IMR-90 (cell line): ENCODE results near the gene OPRM1.

Experiments
- CEBPB ChIP-seq: IDR thresholded peaks from 2 replicates; pipeline ENCODE4 v1.6.1; 2012; ENCODE audit warnings: low read depth, low read length, improper control_type of control experiment
- FOS ChIP-seq: fragments of 150-350 bp; IDR thresholded peaks from 2 replicates; pipeline ENCODE4 v1.6.1; 2016; ENCODE audit warnings: low read depth, low read length
- MAFK ChIP-seq: IDR thresholded peaks from 2 replicates; pipeline ENCODE4 v1.6.1; 2012; ENCODE audit warnings: low read depth, low read length, improper control_type of control experiment
- MXI1 ChIP-seq: IDR thresholded peaks from 2 replicates; pipeline ENCODE4 v1.6.1; 2012; ENCODE audit warnings: low read depth, mild to moderate bottlenecking, low read length, moderate library complexity, borderline replicate concordance
- POLR2A ChIP-seq: IDR thresholded peaks from 2 replicates; pipeline ENCODE4 v1.6.1; 2012; ENCODE audit warnings: mild to moderate bottlenecking, low read depth, low read length
- RFX5 ChIP-seq: IDR thresholded peaks from 2 replicates; pipeline ENCODE4 v1.8.0; 2012; ENCODE audit warnings: low read depth, mild to moderate bottlenecking, low read length, moderate library complexity
- SMC3 ChIP-seq: fragments of 150-350 bp; IDR thresholded peaks from 2 replicates; pipeline ENCODE4 v1.6.1; 2016; ENCODE audit warnings: low read depth, mild to moderate bottlenecking, antibody characterized with exemption, low read length, moderate library complexity
- TF ChIP-seq, protein P1 (sequence below): conservative IDR thresholded peaks from 2 replicates; pipeline ENCODE4 v1.5.1; 2012; ENCODE audit warnings: mild to moderate bottlenecking, low read depth, low read length, improper control_type of control experiment
- TF ChIP-seq, protein P2 (sequence below): fragments of 150-350 bp; IDR thresholded peaks from 2 replicates; pipeline ENCODE4 v1.6.1; 2017; ENCODE audit warnings: mild to moderate bottlenecking, antibody characterized with exemption, low read length, low read depth
- TF ChIP-seq, protein P3 (sequence below): fragments of 150-350 bp; IDR thresholded peaks from 2 replicates; pipeline ENCODE4 v1.6.1; 2016; ENCODE audit warnings: low read depth, mild to moderate bottlenecking, low read length, moderate library complexity, borderline replicate concordance

DNA sequence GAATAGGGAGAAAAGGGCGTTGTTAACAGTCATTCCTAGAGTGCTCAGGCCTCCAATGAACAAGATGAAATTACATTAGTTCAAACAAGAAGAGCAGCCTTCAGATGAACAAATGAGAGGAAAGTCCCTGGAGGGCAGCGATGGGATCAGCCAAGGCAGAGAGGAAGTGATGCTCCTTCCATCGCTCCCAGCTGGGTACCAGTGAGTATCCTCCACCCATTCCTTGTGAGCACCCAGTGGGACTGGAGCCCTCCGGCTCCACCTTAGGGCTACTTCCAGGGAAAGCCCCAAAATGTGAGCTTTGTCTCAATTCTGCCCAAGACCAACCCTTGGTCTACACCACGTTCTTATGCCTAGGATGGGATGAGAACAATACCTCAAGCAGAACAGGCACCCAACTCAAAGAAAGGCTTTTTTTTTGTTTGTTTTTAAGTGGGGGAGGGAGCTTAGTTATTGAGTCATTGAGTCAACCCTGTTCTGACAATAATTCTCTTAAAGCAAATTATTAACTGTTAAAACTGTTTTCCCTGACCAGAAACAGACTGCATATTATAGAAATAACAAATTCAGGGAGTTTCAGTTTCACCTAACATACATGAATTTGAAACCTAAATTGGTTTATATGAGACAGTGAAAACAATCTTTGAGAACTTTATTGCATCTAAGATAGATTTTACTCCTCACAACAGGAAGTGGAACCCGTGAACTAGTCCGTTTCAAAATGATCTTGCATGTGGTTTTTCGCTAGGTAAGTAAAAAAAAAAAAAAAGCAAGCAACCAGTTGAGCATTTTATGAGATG is 210.7 kb downstream of the OPRM1 start:
- TF ChIP-seq, protein P1, sequence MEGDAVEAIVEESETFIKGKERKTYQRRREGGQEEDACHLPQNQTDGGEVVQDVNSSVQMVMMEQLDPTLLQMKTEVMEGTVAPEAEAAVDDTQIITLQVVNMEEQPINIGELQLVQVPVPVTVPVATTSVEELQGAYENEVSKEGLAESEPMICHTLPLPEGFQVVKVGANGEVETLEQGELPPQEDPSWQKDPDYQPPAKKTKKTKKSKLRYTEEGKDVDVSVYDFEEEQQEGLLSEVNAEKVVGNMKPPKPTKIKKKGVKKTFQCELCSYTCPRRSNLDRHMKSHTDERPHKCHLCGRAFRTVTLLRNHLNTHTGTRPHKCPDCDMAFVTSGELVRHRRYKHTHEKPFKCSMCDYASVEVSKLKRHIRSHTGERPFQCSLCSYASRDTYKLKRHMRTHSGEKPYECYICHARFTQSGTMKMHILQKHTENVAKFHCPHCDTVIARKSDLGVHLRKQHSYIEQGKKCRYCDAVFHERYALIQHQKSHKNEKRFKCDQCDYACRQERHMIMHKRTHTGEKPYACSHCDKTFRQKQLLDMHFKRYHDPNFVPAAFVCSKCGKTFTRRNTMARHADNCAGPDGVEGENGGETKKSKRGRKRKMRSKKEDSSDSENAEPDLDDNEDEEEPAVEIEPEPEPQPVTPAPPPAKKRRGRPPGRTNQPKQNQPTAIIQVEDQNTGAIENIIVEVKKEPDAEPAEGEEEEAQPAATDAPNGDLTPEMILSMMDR: no peak
- TF ChIP-seq, protein P2, sequence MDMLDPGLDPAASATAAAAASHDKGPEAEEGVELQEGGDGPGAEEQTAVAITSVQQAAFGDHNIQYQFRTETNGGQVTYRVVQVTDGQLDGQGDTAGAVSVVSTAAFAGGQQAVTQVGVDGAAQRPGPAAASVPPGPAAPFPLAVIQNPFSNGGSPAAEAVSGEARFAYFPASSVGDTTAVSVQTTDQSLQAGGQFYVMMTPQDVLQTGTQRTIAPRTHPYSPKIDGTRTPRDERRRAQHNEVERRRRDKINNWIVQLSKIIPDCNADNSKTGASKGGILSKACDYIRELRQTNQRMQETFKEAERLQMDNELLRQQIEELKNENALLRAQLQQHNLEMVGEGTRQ: no peak
- TF ChIP-seq MAFK (no peak), POLR2A (no peak), RFX5 (no peak), CEBPB (no peak), FOS (no peak), MXI1 (no peak), SMC3 (no peak)
- TF ChIP-seq, protein P3, sequence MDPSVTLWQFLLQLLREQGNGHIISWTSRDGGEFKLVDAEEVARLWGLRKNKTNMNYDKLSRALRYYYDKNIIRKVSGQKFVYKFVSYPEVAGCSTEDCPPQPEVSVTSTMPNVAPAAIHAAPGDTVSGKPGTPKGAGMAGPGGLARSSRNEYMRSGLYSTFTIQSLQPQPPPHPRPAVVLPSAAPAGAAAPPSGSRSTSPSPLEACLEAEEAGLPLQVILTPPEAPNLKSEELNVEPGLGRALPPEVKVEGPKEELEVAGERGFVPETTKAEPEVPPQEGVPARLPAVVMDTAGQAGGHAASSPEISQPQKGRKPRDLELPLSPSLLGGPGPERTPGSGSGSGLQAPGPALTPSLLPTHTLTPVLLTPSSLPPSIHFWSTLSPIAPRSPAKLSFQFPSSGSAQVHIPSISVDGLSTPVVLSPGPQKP: no peak
